Measurements from ENCODE around the gene RAB10. TPM values are rescaled to one million over a fixed set of nuclear protein-coding genes. Genes with fewer than 3 reads are reported as not detected.

RAB10 gene
- total and polyA plus RNA-seq, 2 of the 13 experiments (the other 11 are each of a cell fraction or from before 2014, with no cell fraction given), result 48.2 to 120 TPM

GRCh38 chr2:26011990-26012856, 21.7 kb upstream of the RAB10 start (continued):
- TF ChIP-seq ATF7 (IDR thresholded peaks at IDR 0.05) (no peak), ATF7 (CRISPR knock-in tag; IDR thresholded peaks at IDR 0.05) (no peak), NR2F2 (IDR thresholded peaks at IDR 0.05; ENCODE audit: borderline replicate concordance, low read depth) (no peak; the same call in 1 of the 2 replicates), CCAR2 (optimal IDR thresholded peaks at IDR 0.05; ENCODE audit: low read depth, low read length) (no peak), EP300 (IDR thresholded peaks at IDR 0.05; ENCODE audit: low read depth in 2 of 2, low read length in 2 of 2) (peak in 1 of 2 experiments; percentile 66; a peak in 3 of 4 replicates), EP300 (CRISPR knock-in tag; IDR thresholded peaks at IDR 0.05; ENCODE audit: borderline replicate concordance) (no peak), NFRKB (IDR thresholded peaks at IDR 0.05) (no peak), ZNF879 (CRISPR knock-in tag; IDR thresholded peaks at IDR 0.05) (no peak), HOXD1 (CRISPR knock-in tag; IDR thresholded peaks at IDR 0.05) (no peak), SPEN (CRISPR knock-in tag; IDR thresholded peaks at IDR 0.05; ENCODE audit: low read depth) (peak; percentile 41; the same call in 1 of the 2 replicates), ARID2 (CRISPR knock-in tag; IDR thresholded peaks at IDR 0.05; ENCODE audit: borderline replicate concordance) (no peak), ZFP82 (CRISPR knock-in tag; IDR thresholded peaks at IDR 0.05; ENCODE audit: borderline replicate concordance) (no peak), ZNF546 (CRISPR knock-in tag; conservative IDR thresholded peaks at IDR 0.05) (no peak), CBFB (CRISPR knock-in tag; IDR thresholded peaks at IDR 0.05) (no peak), AHR (CRISPR knock-in tag; IDR thresholded peaks at IDR 0.05) (no peak), ZBTB3 (CRISPR knock-in tag; IDR thresholded peaks at IDR 0.05; ENCODE audit: borderline replicate concordance, low read depth) (no peak), KDM4B (CRISPR knock-in tag; IDR thresholded peaks at IDR 0.05) (0 out of 2 replicates have a peak, but pooled peaks have one; percentile 30)
- TF ChIP-seq, protein P1, sequence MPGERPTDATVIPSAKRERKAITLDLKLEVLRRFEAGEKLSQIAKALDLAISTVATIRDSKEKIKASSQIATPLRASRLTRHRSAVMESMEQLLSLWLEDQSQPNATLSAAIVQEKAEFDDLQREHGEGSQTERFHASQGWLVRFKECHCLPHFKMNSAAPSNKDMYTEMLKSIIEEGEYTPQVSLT (CRISPR knock-in tag; IDR thresholded peaks at IDR 0.05; ENCODE audit: borderline replicate concordance, low read depth), result no peak
- TF ChIP-seq, protein P2, sequence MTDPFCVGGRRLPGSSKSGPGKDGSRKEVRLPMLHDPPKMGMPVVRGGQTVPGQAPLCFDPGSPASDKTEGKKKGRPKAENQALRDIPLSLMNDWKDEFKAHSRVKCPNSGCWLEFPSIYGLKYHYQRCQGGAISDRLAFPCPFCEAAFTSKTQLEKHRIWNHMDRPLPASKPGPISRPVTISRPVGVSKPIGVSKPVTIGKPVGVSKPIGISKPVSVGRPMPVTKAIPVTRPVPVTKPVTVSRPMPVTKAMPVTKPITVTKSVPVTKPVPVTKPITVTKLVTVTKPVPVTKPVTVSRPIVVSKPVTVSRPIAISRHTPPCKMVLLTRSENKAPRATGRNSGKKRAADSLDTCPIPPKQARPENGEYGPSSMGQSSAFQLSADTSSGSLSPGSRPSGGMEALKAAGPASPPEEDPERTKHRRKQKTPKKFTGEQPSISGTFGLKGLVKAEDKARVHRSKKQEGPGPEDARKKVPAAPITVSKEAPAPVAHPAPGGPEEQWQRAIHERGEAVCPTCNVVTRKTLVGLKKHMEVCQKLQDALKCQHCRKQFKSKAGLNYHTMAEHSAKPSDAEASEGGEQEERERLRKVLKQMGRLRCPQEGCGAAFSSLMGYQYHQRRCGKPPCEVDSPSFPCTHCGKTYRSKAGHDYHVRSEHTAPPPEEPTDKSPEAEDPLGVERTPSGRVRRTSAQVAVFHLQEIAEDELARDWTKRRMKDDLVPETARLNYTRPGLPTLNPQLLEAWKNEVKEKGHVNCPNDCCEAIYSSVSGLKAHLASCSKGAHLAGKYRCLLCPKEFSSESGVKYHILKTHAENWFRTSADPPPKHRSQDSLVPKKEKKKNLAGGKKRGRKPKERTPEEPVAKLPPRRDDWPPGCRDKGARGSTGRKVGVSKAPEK (CRISPR knock-in tag; IDR thresholded peaks at IDR 0.05; ENCODE audit: borderline replicate concordance), result no peak
- TF ChIP-seq, protein P3, sequence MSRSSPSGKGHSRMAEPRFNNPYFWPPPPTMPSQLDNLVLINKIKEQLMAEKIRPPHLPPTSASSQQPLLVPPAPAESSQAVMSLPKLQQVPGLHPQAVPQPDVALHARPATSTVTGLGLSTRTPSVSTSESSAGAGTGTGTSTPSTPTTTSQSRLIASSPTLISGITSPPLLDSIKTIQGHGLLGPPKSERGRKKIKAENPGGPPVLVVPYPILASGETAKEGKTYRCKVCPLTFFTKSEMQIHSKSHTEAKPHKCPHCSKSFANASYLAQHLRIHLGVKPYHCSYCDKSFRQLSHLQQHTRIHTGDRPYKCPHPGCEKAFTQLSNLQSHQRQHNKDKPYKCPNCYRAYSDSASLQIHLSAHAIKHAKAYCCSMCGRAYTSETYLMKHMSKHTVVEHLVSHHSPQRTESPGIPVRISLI (CRISPR knock-in tag; IDR thresholded peaks at IDR 0.05; ENCODE audit: borderline replicate concordance), result no peak
- TF ChIP-seq, protein P4, sequence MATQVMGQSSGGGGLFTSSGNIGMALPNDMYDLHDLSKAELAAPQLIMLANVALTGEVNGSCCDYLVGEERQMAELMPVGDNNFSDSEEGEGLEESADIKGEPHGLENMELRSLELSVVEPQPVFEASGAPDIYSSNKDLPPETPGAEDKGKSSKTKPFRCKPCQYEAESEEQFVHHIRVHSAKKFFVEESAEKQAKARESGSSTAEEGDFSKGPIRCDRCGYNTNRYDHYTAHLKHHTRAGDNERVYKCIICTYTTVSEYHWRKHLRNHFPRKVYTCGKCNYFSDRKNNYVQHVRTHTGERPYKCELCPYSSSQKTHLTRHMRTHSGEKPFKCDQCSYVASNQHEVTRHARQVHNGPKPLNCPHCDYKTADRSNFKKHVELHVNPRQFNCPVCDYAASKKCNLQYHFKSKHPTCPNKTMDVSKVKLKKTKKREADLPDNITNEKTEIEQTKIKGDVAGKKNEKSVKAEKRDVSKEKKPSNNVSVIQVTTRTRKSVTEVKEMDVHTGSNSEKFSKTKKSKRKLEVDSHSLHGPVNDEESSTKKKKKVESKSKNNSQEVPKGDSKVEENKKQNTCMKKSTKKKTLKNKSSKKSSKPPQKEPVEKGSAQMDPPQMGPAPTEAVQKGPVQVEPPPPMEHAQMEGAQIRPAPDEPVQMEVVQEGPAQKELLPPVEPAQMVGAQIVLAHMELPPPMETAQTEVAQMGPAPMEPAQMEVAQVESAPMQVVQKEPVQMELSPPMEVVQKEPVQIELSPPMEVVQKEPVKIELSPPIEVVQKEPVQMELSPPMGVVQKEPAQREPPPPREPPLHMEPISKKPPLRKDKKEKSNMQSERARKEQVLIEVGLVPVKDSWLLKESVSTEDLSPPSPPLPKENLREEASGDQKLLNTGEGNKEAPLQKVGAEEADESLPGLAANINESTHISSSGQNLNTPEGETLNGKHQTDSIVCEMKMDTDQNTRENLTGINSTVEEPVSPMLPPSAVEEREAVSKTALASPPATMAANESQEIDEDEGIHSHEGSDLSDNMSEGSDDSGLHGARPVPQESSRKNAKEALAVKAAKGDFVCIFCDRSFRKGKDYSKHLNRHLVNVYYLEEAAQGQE (IDR thresholded peaks at IDR 0.05; ENCODE audit: borderline replicate concordance in 1 of 2, low read depth in 1 of 2, low read length in 2 of 2), result no peak

All from HepG2 (cell line).